IPS-18a (cell line): ENCODE data around the gene SESN1.

Experiments
- H3K27ac ChIP-seq: one replicate; pipeline ENCODE4 v1.5.1; 2013; ENCODE audit warnings: low read length
- H3K27me3 ChIP-seq: one replicate; pipeline ENCODE4 v1.6.1; 2013; ENCODE audit warnings: mild to moderate bottlenecking, low read length; ENCODE audit not compliant: control insufficient read depth, insufficient read depth
- H3K36me3 ChIP-seq: one replicate; pipeline ENCODE4 v1.6.1; 2013; ENCODE audit warnings: low read depth, low read length; ENCODE audit not compliant: control insufficient read depth
- H3K4me1 ChIP-seq: one replicate; pipeline ENCODE4 v1.6.1; 2013; ENCODE audit warnings: low read depth, low read length; ENCODE audit not compliant: control insufficient read depth
- H3K4me3 ChIP-seq: one replicate; pipeline ENCODE4 v1.5.1; 2013; ENCODE audit warnings: low read length
- H3K9ac ChIP-seq: one replicate; pipeline ENCODE4 v1.6.1; 2013; ENCODE audit warnings: mild to moderate bottlenecking, low read length, moderate library complexity
- H3K9me3 ChIP-seq: one replicate; pipeline ENCODE4 v1.6.1; 2013; ENCODE audit warnings: low read depth, low read length; ENCODE audit not compliant: control insufficient read depth

The SESN1 gene

DNA sequence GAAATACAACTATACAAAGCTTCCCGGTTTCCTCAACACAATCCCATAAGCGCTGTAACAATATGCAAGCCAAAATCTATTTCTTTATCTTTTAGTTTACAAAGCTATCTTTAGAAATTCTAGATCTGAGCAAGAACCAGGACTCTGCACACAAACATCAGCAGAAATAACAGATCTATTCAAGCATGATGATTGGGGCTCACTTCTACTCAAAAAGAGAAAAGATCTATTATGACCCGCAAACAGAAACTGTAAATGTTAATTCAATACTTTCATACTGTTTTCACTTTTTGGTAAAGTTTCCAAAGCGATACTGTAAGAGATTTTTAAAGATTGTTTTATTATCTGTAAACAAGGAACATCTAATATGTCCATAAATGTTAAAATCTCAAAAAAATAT, 86.6 kb downstream of the SESN1 start:
- Histone ChIP-seq H3K36me3 (no peaks in the 10 kb centered on the region), H3K27ac (no peak overlapping the region), H3K4me3 (peak overlapping the region; percentile 71), H3K9ac (no peak overlapping the region), H3K27me3 (peaks cover 6% of the 10 kb centered on the region), H3K9me3 (no peaks in the 10 kb centered on the region), H3K4me1 (peaks cover 19% of the 10 kb centered on the region)

DNA sequence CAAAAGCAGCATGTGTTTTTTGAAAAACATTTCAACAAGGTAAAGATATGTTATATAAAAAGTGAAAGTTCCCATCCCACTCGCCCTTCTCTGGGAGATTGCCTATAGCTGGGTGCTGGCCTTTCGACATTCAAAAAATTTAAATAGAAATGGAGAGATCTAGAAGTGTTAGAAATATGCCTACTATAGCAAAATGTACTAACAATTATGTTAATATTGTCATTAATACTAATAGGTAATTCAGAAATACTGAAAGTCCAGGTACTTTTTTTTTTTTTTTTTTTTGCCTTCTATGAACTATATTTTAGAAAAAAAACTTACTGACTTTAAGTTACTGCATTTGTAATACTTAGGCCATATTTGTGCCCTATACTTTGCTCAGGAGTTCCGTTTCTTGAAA, 87.1 kb downstream of the SESN1 start:
- Histone ChIP-seq H3K9ac (no peak overlapping the region), H3K27ac (no peak overlapping the region), H3K4me1 (peaks cover 19% of the 10 kb centered on the region), H3K36me3 (no peaks in the 10 kb centered on the region), H3K4me3 (peak overlapping the region; percentile 71), H3K27me3 (peaks cover 6% of the 10 kb centered on the region), H3K9me3 (no peaks in the 10 kb centered on the region)

- Histone ChIP-seq H3K27ac (no peak overlapping the region), H3K27me3 (peaks cover 6% of the 10 kb centered on the region), H3K4me1 (peaks cover 19% of the 10 kb centered on the region), H3K9me3 (no peaks in the 10 kb centered on the region), H3K36me3 (no peaks in the 10 kb centered on the region), H3K4me3 (no peak overlapping the region), H3K9ac (no peak overlapping the region)
Measured at GRCh38 chr6:109006818-109007217, 87.8 kb downstream of the SESN1 start.

DNA sequence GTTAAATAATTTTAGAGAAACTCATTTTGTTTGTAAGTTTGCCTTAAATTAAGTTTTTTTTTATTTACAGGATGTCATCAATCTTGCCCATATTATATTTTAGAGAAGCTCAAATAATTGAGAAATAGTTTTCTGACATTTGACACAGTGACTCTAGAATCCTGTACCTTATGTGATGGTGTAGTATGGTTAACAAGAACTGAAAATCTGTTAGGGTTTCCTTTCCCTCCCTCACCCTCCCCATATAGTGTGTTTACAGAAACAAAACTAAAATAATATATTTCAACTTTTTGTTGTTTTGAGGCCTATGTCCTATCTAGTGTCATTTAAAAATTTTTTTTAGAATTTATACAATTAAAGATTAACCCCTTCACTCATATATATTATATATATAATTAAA, 91.8 kb downstream of the SESN1 start:
- Histone ChIP-seq H3K27ac (no peak overlapping the region), H3K9ac (no peak overlapping the region), H3K4me3 (no peak overlapping the region)

DNA sequence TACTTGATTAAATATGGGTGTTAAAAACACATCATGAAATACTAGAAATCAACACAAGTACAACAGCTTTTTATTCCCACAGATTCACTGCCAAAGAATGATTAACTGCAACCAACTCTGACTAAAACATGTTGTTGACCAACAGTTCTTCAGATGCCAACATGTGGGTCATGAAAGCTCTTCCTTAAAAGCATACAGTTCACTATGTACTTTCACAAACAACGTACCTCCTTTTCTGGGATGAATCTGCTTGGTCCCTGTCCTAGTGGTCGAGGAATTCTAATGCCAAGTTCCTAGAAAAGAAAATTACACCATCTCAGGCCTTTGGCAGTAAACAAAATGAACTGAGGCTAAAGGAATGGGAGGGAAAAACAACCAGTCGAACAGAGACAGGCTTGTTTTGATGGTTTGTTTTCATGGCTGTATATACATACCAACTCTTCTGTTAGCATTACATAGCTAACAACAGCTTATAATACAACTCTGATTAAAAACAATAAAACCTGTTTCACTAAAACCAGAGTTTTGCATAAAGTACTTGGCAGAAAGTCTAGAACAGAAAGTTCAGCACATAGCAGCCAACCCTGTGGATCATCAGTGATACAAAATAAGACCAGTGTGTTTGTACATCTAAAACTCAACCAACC, 92.5 kb downstream of the SESN1 start:
- H3K36me3 ChIP-seq: peaks cover 14% of the 10 kb centered on the region
- H3K9ac ChIP-seq: no peak overlapping the region
- no peak overlapping the region for H3K4me3 ChIP-seq
- no peak overlapping the region for H3K27ac ChIP-seq
- no peaks in the 10 kb centered on the region for H3K9me3 ChIP-seq
- H3K4me1 ChIP-seq: peaks cover 7% of the 10 kb centered on the region
- H3K27me3 ChIP-seq: no peaks in the 10 kb centered on the region

More for the DNA sequence above, 91.8 kb downstream of the SESN1 start:
- H3K27me3 ChIP-seq: peaks cover 2% of the 10 kb centered on the region
- peaks cover 13% of the 10 kb centered on the region for H3K4me1 ChIP-seq
- H3K36me3 ChIP-seq: peaks cover 14% of the 10 kb centered on the region
- H3K9me3 ChIP-seq: no peaks in the 10 kb centered on the region

GRCh38 chr6:109001291-109001894, 93.3 kb downstream of the SESN1 start:
- peaks cover 14% of the 10 kb centered on the region for H3K36me3 ChIP-seq
- H3K4me1 ChIP-seq: no peaks in the 10 kb centered on the region
- H3K27ac ChIP-seq: no peak overlapping the region
- H3K4me3 ChIP-seq: no peak overlapping the region
- H3K27me3 ChIP-seq: no peaks in the 10 kb centered on the region
- H3K9ac ChIP-seq: no peak overlapping the region
- H3K9me3 ChIP-seq: no peaks in the 10 kb centered on the region

- H3K9ac ChIP-seq: no peak overlapping the region
- no peak overlapping the region for H3K27ac ChIP-seq
- no peak overlapping the region for H3K4me3 ChIP-seq
- H3K27me3 ChIP-seq: no peaks in the 10 kb centered on the region
- no peaks in the 10 kb centered on the region for H3K9me3 ChIP-seq
- peaks cover 14% of the 10 kb centered on the region for H3K36me3 ChIP-seq
- no peaks in the 10 kb centered on the region for H3K4me1 ChIP-seq
Measured at GRCh38 chr6:109000289-109000688, 94.4 kb downstream of the SESN1 start.

GRCh38 chr6:108999428-108999827, 95.2 kb downstream of the SESN1 start:
- Histone ChIP-seq H3K4me3 (no peak overlapping the region), H3K36me3 (peaks cover 14% of the 10 kb centered on the region), H3K9ac (no peak overlapping the region), H3K27me3 (no peaks in the 10 kb centered on the region), H3K4me1 (no peaks in the 10 kb centered on the region), H3K27ac (no peak overlapping the region), H3K9me3 (no peaks in the 10 kb centered on the region)

DNA sequence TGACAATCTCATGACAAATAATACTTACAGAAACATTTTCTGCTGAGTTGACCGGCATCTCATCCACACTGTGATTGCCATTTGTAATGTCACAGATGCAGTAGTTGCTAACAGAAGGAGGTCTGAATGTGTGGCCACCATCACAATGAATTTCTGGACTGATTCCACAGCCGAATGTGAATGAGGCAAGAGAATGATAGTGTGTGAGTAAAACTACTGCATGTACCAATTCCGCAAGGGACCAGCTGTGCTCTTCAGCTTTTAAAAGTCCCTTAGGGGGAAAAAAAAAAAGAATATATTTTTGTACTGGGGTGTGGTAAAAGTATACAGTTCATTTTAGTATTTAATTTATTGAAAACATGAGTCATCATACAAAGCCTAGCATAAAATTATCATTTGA, 96.2 kb downstream of the SESN1 start:
- no peak overlapping the region for H3K9ac ChIP-seq
- no peak overlapping the region for H3K27ac ChIP-seq
- no peaks in the 10 kb centered on the region for H3K9me3 ChIP-seq
- no peak overlapping the region for H3K4me3 ChIP-seq
- H3K27me3 ChIP-seq: no peaks in the 10 kb centered on the region
- H3K36me3 ChIP-seq: peaks cover 16% of the 10 kb centered on the region
- no peaks in the 10 kb centered on the region for H3K4me1 ChIP-seq

DNA sequence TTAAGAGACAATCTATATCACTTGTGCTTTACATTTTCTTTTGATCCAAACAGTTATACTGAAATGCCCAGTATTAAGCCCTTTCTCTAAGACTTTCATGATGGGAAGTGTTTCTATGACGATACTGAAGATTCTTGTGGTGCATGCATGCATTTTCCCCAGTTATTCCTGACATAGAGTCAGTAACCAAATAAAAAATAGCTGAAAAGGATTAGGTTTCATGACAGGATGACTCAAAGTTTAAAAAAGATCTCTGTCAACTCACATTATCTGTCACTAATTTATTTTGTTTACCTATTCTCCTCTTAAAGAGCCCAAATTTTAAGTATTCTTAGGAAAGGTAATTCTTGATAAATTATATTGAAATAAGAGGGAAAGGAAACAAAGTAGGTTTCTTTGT, 98.4 kb downstream of the SESN1 start:
- Histone ChIP-seq H3K9ac (no peak overlapping the region), H3K4me1 (no peaks in the 10 kb centered on the region), H3K4me3 (no peak overlapping the region), H3K9me3 (no peaks in the 10 kb centered on the region), H3K27me3 (no peaks in the 10 kb centered on the region), H3K36me3 (peaks cover 19% of the 10 kb centered on the region), H3K27ac (no peak overlapping the region)

DNA sequence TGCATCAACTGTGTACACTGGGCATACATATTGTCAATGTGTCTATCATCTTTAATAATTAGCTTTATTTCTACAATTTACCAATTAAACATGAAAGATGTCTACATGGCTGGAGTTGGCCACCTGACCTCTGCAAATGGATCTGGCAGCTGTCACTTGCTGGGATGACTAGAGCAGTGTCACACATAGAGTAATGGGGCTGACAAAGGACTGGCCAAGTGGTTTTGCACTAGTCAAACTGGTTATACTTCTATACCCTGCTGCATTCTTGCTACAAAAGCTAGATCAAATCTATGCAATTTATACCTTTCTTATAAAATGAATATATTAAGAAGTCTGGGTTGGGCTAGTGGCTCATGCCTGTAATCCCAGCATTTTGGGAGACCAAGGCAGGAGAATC, 99.3 kb downstream of the SESN1 start:
- Histone ChIP-seq H3K4me3 (no peak overlapping the region), H3K27me3 (no peaks in the 10 kb centered on the region), H3K9ac (no peak overlapping the region), H3K27ac (no peak overlapping the region), H3K4me1 (no peaks in the 10 kb centered on the region), H3K36me3 (peaks cover 21% of the 10 kb centered on the region), H3K9me3 (no peaks in the 10 kb centered on the region)

DNA sequence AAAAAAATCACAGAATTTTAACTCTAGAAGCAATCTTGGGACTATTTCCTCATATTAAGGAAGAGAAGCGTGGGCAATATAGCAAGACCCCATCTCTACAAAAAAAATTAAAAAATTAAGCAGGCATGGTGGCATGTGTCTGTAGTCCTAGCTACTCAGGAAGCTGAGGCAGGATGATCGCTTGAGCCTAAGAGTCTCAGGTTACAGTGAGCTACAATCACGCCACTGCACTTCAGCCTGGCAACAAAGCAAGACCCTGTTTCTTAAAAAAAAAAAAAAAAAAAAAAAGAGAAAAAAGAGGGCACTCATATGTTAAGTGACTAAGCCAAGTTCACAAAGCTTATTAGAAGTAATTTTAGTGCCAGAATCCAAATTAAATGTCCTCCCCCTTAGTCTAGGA, 100.8 kb downstream of the SESN1 start:
- H3K9me3 ChIP-seq: no peaks in the 10 kb centered on the region
- H3K36me3 ChIP-seq: peaks cover 22% of the 10 kb centered on the region
- H3K4me3 ChIP-seq: no peak overlapping the region
- H3K9ac ChIP-seq: no peak overlapping the region
- no peaks in the 10 kb centered on the region for H3K27me3 ChIP-seq
- no peak overlapping the region for H3K27ac ChIP-seq
- no peaks in the 10 kb centered on the region for H3K4me1 ChIP-seq
